ENCODE results near the gene JAK2.
"Not testable (repeated sequence)": the region's sequence is repeated elsewhere in the genome, so short reads cannot be mapped to it uniquely, and the experiment has no call there.

The JAK2 gene

GRCh38 chr9:5085993-5086392, 100.9 kb downstream of the JAK2 start:
- H3K4me1 ChIP-seq (ENCODE audit: control insufficient read depth, insufficient read depth, low read length) = no peaks in the 10 kb centered on the region
- peaks cover 9% of the 10 kb centered on the region for H3K36me3 ChIP-seq (ENCODE audit: control insufficient read depth, insufficient read depth, low read length)
- no peak overlapping the region for H3K4me3 ChIP-seq (ENCODE audit: low read length)
- H3K27me3 ChIP-seq (ENCODE audit: control insufficient read depth, insufficient read depth, low read length) = no peaks in the 10 kb centered on the region
- H3K9ac ChIP-seq (ENCODE audit: low read length) = no peak overlapping the region
- H3K27ac ChIP-seq (ENCODE audit: low read depth, low read length) = no peak overlapping the region

- no peak overlapping the region for H3K27ac ChIP-seq (ENCODE audit: low read depth, low read length)
- H3K9ac ChIP-seq (ENCODE audit: low read length) = no peak overlapping the region
- H3K4me1 ChIP-seq (ENCODE audit: control insufficient read depth, insufficient read depth, low read length) = no peaks in the 10 kb centered on the region
- no peaks in the 10 kb centered on the region for H3K27me3 ChIP-seq (ENCODE audit: control insufficient read depth, insufficient read depth, low read length)
- H3K4me3 ChIP-seq (ENCODE audit: low read length) = no peak overlapping the region
- peaks cover 6% of the 10 kb centered on the region for H3K36me3 ChIP-seq (ENCODE audit: control insufficient read depth, insufficient read depth, low read length)
These were observed 104.7 kb downstream of the JAK2 start for GRCh38 chr9:5089737-5090136.

DNA sequence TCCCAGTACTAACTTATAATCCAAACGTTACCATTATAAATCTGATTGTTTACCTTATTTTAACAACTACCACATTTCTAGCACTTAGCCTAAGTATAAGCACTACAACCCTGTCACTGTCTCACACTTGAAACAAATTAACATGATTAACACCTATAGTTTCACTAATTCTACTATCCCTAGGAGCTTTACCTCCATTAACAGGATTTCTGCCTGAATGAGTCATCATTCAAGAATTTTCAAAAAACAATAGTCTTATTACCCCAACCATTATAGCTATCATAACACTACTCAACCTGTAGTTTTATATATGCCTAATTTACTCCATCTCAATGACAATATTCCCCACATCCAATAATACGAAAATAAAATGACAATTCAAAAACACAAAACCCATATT, 110.7 kb downstream of the JAK2 start:
- Histone ChIP-seq H3K4me3 (ENCODE audit: low read length) (no peak overlapping the region), H3K36me3 (ENCODE audit: control insufficient read depth, insufficient read depth, low read length) (peaks cover under 1% of the 10 kb centered on the region), H3K27me3 (ENCODE audit: control insufficient read depth, insufficient read depth, low read length) (no peaks in the 10 kb centered on the region), H3K9ac (ENCODE audit: low read length) (no peak overlapping the region), H3K27ac (ENCODE audit: low read depth, low read length) (no peak overlapping the region), H3K4me1 (ENCODE audit: control insufficient read depth, insufficient read depth, low read length) (no peaks in the 10 kb centered on the region)

GRCh38 chr9:5099466-5099865, 114.4 kb downstream of the JAK2 start:
- Histone ChIP-seq H3K27ac (ENCODE audit: low read depth, low read length) (no peak overlapping the region), H3K9ac (ENCODE audit: low read length) (no peak overlapping the region), H3K27me3 (ENCODE audit: control insufficient read depth, insufficient read depth, low read length) (no peaks in the 10 kb centered on the region), H3K4me1 (ENCODE audit: control insufficient read depth, insufficient read depth, low read length) (no peaks in the 10 kb centered on the region), H3K36me3 (ENCODE audit: control insufficient read depth, insufficient read depth, low read length) (peaks cover 7% of the 10 kb centered on the region), H3K4me3 (ENCODE audit: low read length) (no peak overlapping the region)

DNA sequence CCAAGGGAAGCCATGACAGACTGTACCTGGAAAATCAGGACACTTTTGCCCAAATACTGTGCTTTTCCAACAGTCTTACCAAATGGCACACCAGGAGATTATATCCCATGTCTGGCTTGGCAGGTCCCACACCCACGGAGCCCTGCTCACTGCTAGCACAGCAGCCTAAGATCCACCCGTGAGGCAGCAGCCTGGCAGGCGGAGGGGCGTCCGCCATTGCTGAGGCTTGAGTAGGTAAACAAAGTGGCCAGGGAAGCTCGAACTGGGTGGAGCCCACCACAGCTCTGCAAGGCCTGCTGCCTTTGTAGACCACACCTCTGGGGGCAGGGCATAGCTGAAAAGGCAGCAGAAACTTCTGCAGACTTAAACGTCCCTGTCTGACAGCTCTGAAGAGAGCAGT, 116.1 kb downstream of the JAK2 start:
- H3K9ac ChIP-seq (ENCODE audit: low read length); H3K4me3 ChIP-seq (ENCODE audit: low read length); H3K27me3 ChIP-seq (ENCODE audit: control insufficient read depth, insufficient read depth, low read length); H3K36me3 ChIP-seq (ENCODE audit: control insufficient read depth, insufficient read depth, low read length); H3K27ac ChIP-seq (ENCODE audit: low read depth, low read length); H3K4me1 ChIP-seq (ENCODE audit: control insufficient read depth, insufficient read depth, low read length): not testable (repeated sequence)

DNA sequence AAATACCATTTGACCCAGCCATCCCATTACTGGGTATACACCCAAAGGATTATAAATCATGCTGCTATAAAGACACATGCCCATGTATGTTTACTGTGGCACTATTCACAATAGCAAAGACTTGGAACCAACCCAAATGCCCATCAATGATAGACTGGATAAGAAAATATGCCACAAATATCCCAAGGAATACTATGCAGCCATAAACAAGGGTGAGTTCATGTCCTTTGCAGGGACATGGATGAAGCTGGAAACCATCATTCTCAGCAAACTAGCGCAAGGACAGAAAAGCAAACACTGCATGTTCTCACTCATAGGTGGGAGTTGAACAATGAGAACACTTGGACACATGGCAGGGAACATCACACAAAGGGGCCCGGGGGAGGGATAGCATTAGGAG, 121.4 kb downstream of the JAK2 start:
- H3K36me3 ChIP-seq (ENCODE audit: control insufficient read depth, insufficient read depth, low read length); H3K27me3 ChIP-seq (ENCODE audit: control insufficient read depth, insufficient read depth, low read length); H3K4me1 ChIP-seq (ENCODE audit: control insufficient read depth, insufficient read depth, low read length); H3K4me3 ChIP-seq (ENCODE audit: low read length); H3K27ac ChIP-seq (ENCODE audit: low read depth, low read length); H3K9ac ChIP-seq (ENCODE audit: low read length): not testable (repeated sequence)

- H3K9ac ChIP-seq (ENCODE audit: low read length) = no peak overlapping the region
- no peak overlapping the region for H3K27ac ChIP-seq (ENCODE audit: low read depth, low read length)
- no peaks in the 10 kb centered on the region for H3K27me3 ChIP-seq (ENCODE audit: control insufficient read depth, insufficient read depth, low read length)
- peaks cover 15% of the 10 kb centered on the region for H3K36me3 ChIP-seq (ENCODE audit: control insufficient read depth, insufficient read depth, low read length)
- no peaks in the 10 kb centered on the region for H3K4me1 ChIP-seq (ENCODE audit: control insufficient read depth, insufficient read depth, low read length)
- no peak overlapping the region for H3K4me3 ChIP-seq (ENCODE audit: low read length)
These were observed 126.0 kb downstream of the JAK2 start for GRCh38 chr9:5110867-5111681.

GRCh38 chr9:5111696-5112095, 126.6 kb downstream of the JAK2 start:
- Histone ChIP-seq H3K36me3 (ENCODE audit: control insufficient read depth, insufficient read depth, low read length) (peaks cover 15% of the 10 kb centered on the region), H3K9ac (ENCODE audit: low read length) (no peak overlapping the region), H3K27ac (ENCODE audit: low read depth, low read length) (no peak overlapping the region), H3K4me1 (ENCODE audit: control insufficient read depth, insufficient read depth, low read length) (no peaks in the 10 kb centered on the region), H3K27me3 (ENCODE audit: control insufficient read depth, insufficient read depth, low read length) (no peaks in the 10 kb centered on the region), H3K4me3 (ENCODE audit: low read length) (no peak overlapping the region)

- Histone ChIP-seq H3K27ac (ENCODE audit: low read depth, low read length) (no peak overlapping the region), H3K9ac (ENCODE audit: low read length) (no peak overlapping the region)
These were observed 127.1 kb downstream of the JAK2 start for GRCh38 chr9:5112109-5112592.

DNA sequence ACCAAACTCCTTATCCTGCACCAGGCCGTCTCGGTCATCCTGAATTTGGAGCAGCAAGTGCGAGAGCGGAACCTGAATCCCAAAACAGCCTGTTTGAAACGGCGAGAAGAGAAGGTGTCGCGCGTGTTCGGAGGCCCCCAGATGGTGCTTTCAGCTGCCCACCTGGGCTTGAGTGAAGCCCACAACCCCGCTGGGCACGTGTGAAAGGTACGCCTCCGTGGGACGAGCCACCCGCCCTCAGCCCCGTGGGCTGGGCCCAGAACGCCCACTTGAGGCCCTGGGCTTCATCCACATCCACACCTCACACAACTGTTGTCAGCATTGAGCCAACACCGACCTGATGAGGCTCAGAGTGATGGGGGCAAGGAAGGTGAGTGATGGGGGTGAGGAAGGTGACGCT, 127.6 kb downstream of the JAK2 start:
- H3K4me3 ChIP-seq (ENCODE audit: low read length) = no peak overlapping the region
- H3K27me3 ChIP-seq (ENCODE audit: control insufficient read depth, insufficient read depth, low read length) = no peaks in the 10 kb centered on the region
- peaks cover 15% of the 10 kb centered on the region for H3K36me3 ChIP-seq (ENCODE audit: control insufficient read depth, insufficient read depth, low read length)
- no peak overlapping the region for H3K9ac ChIP-seq (ENCODE audit: low read length)
- H3K4me1 ChIP-seq (ENCODE audit: control insufficient read depth, insufficient read depth, low read length) = no peaks in the 10 kb centered on the region
- no peak overlapping the region for H3K27ac ChIP-seq (ENCODE audit: low read depth, low read length)

More at GRCh38 chr9:5112109-5112592, 127.1 kb downstream of the JAK2 start:
- H3K4me3 ChIP-seq (ENCODE audit: low read length) = no peak overlapping the region
- no peaks in the 10 kb centered on the region for H3K27me3 ChIP-seq (ENCODE audit: control insufficient read depth, insufficient read depth, low read length)
- H3K4me1 ChIP-seq (ENCODE audit: control insufficient read depth, insufficient read depth, low read length) = no peaks in the 10 kb centered on the region
- H3K36me3 ChIP-seq (ENCODE audit: control insufficient read depth, insufficient read depth, low read length) = peaks cover 15% of the 10 kb centered on the region

GRCh38 chr9:5113523-5113922, 128.5 kb downstream of the JAK2 start:
- no peaks in the 10 kb centered on the region for H3K27me3 ChIP-seq (ENCODE audit: control insufficient read depth, insufficient read depth, low read length)
- H3K36me3 ChIP-seq (ENCODE audit: control insufficient read depth, insufficient read depth, low read length) = peaks cover 15% of the 10 kb centered on the region
- no peak overlapping the region for H3K4me3 ChIP-seq (ENCODE audit: low read length)
- no peaks in the 10 kb centered on the region for H3K4me1 ChIP-seq (ENCODE audit: control insufficient read depth, insufficient read depth, low read length)
- no peak overlapping the region for H3K9ac ChIP-seq (ENCODE audit: low read length)
- no peak overlapping the region for H3K27ac ChIP-seq (ENCODE audit: low read depth, low read length)

- Histone ChIP-seq H3K9ac (ENCODE audit: low read length) (no peak overlapping the region), H3K4me1 (ENCODE audit: control insufficient read depth, insufficient read depth, low read length) (no peaks in the 10 kb centered on the region), H3K27me3 (ENCODE audit: control insufficient read depth, insufficient read depth, low read length) (no peaks in the 10 kb centered on the region), H3K4me3 (ENCODE audit: low read length) (no peak overlapping the region), H3K27ac (ENCODE audit: low read depth, low read length) (no peak overlapping the region), H3K36me3 (ENCODE audit: control insufficient read depth, insufficient read depth, low read length) (peaks cover 15% of the 10 kb centered on the region)
These were observed 129.1 kb downstream of the JAK2 start for GRCh38 chr9:5113994-5114748.
